Measurements from ENCODE around the gene TMTC4. TPM values are rescaled to one million over a fixed set of nuclear protein-coding genes. Genes with fewer than 3 reads are reported as not detected.
A peak's percentile ranks its signal among the peaks of the same experiment; 100 is the strongest.
"Not testable (repeated sequence)": the region's sequence is repeated elsewhere in the genome, so short reads cannot be mapped to it uniquely, and the experiment has no call there.

The TMTC4 gene
- total RNA-seq, 2 experiments from 2014 or later = 26.0 to 33.0 TPM

- no peak for ATAC-seq
- no peak for DNase-seq
- Mint-ChIP-seq H3K4me3 (no peak overlapping the region), H3K4me1 (no peaks in the 10 kb centered on the region), H3K27ac (no peak overlapping the region), H3K9me3 (ENCODE audit: low read depth) (no peaks in the 10 kb centered on the region), H3K36me3 (peaks cover 29% of the 10 kb centered on the region), H3K27me3 (no peaks in the 10 kb centered on the region)
- CTCF ChIA-PET = no interaction called here
These were observed 38.6 kb downstream of the TMTC4 start for GRCh38 chr13:100636004-100636403.

- H3K27me3 Mint-ChIP-seq = no peaks in the 10 kb centered on the region
- H3K4me3 Mint-ChIP-seq = no peak overlapping the region
- no peak overlapping the region for H3K27ac Mint-ChIP-seq
- ATAC-seq (no peak), DNase-seq (no peak)
- peaks cover under 1% of the 10 kb centered on the region for H3K4me1 Mint-ChIP-seq
- peaks cover 33% of the 10 kb centered on the region for H3K36me3 Mint-ChIP-seq
- CTCF ChIA-PET = no interaction called here
- no peaks in the 10 kb centered on the region for H3K9me3 Mint-ChIP-seq (ENCODE audit: low read depth)
These were observed 39.9 kb downstream of the TMTC4 start for GRCh38 chr13:100634696-100635095.

- H3K4me3 Mint-ChIP-seq = no peak overlapping the region
- no peaks in the 10 kb centered on the region for H3K9me3 Mint-ChIP-seq (ENCODE audit: low read depth)
- CTCF ChIA-PET = no interaction called here
- ATAC-seq (no peak), DNase-seq (no peak)
- H3K27ac Mint-ChIP-seq = no peak overlapping the region
- H3K27me3 Mint-ChIP-seq = no peaks in the 10 kb centered on the region
- peaks cover 46% of the 10 kb centered on the region for H3K36me3 Mint-ChIP-seq
- peaks cover 2% of the 10 kb centered on the region for H3K4me1 Mint-ChIP-seq
These were observed 41.1 kb downstream of the TMTC4 start for GRCh38 chr13:100633461-100633860.

GRCh38 chr13:100630555-100630954 is 44.0 kb downstream of the TMTC4 start:
- peaks cover 2% of the 10 kb centered on the region for H3K4me1 Mint-ChIP-seq
- H3K36me3 Mint-ChIP-seq = peaks cover 62% of the 10 kb centered on the region
- no peaks in the 10 kb centered on the region for H3K27me3 Mint-ChIP-seq
- CTCF ChIA-PET = no interaction called here
- no peak for DNase-seq
- H3K27ac Mint-ChIP-seq = no peak overlapping the region
- ATAC-seq = no peak
- no peaks in the 10 kb centered on the region for H3K9me3 Mint-ChIP-seq (ENCODE audit: low read depth)
- H3K4me3 Mint-ChIP-seq = no peak overlapping the region

- peaks cover 3% of the 10 kb centered on the region for H3K4me1 Mint-ChIP-seq
- ATAC-seq (no peak), DNase-seq (no peak)
- CTCF ChIA-PET = no interaction called here
- H3K9me3 Mint-ChIP-seq (ENCODE audit: low read depth) = no peaks in the 10 kb centered on the region
- no peak overlapping the region for H3K4me3 Mint-ChIP-seq
- no peaks in the 10 kb centered on the region for H3K27me3 Mint-ChIP-seq
- H3K36me3 Mint-ChIP-seq = peaks cover 69% of the 10 kb centered on the region
- H3K27ac Mint-ChIP-seq = no peak overlapping the region
These were observed 47.5 kb downstream of the TMTC4 start for GRCh38 chr13:100627120-100627519.

- Mint-ChIP-seq H3K27ac (no peak overlapping the region), H3K27me3 (no peaks in the 10 kb centered on the region), H3K36me3 (peaks cover 76% of the 10 kb centered on the region), H3K9me3 (ENCODE audit: low read depth) (no peaks in the 10 kb centered on the region), H3K4me3 (no peak overlapping the region), H3K4me1 (peaks cover 3% of the 10 kb centered on the region)
- DNase-seq (no peak), ATAC-seq (no peak)
- CTCF ChIA-PET = interaction anchor here (1.4 to 1.8 kb wide), 2 partner anchors 15 to 53 kb away, joined by 5 read pairs; no protein-coding TSS in a partner anchor
These were observed 49.1 kb downstream of the TMTC4 start for GRCh38 chr13:100625447-100625846.

GRCh38 chr13:100620792-100621191 is 53.8 kb downstream of the TMTC4 start:
- no peak for DNase-seq
- no peaks in the 10 kb centered on the region for H3K27me3 Mint-ChIP-seq
- H3K27ac Mint-ChIP-seq = no peak overlapping the region
- H3K36me3 Mint-ChIP-seq = peaks cover 51% of the 10 kb centered on the region
- no peak overlapping the region for H3K4me3 Mint-ChIP-seq
- H3K9me3 Mint-ChIP-seq (ENCODE audit: low read depth) = no peaks in the 10 kb centered on the region
- CTCF ChIA-PET = no interaction called here
- H3K4me1 Mint-ChIP-seq = peaks cover 8% of the 10 kb centered on the region
- ATAC-seq = no peak

GRCh38 chr13:100619940-100620339 is 54.7 kb downstream of the TMTC4 start:
- H3K4me3 Mint-ChIP-seq = no peak overlapping the region
- DNase-seq (no peak), ATAC-seq (no peak)
- CTCF ChIA-PET = no interaction called here
- H3K9me3 Mint-ChIP-seq (ENCODE audit: low read depth) = no peaks in the 10 kb centered on the region
- H3K36me3 Mint-ChIP-seq = peaks cover 46% of the 10 kb centered on the region
- no peaks in the 10 kb centered on the region for H3K27me3 Mint-ChIP-seq
- H3K4me1 Mint-ChIP-seq = peaks cover 8% of the 10 kb centered on the region
- no peak overlapping the region for H3K27ac Mint-ChIP-seq

- H3K27ac Mint-ChIP-seq; H3K27me3 Mint-ChIP-seq; CTCF ChIA-PET; H3K4me3 Mint-ChIP-seq; ATAC-seq; H3K9me3 Mint-ChIP-seq (ENCODE audit: low read depth); H3K4me1 Mint-ChIP-seq; DNase-seq: not testable (repeated sequence)
- peaks cover 39% of the 10 kb centered on the region for H3K36me3 Mint-ChIP-seq
These were observed 55.7 kb downstream of the TMTC4 start for GRCh38 chr13:100618897-100619296.

GRCh38 chr13:100613031-100613430 is 61.6 kb downstream of the TMTC4 start:
- Mint-ChIP-seq H3K9me3 (ENCODE audit: low read depth) (no peaks in the 10 kb centered on the region), H3K27ac (no peak overlapping the region), H3K27me3 (no peaks in the 10 kb centered on the region)

GRCh38 chr13:100611678-100612492 is 62.7 kb downstream of the TMTC4 start:
- H3K36me3 Mint-ChIP-seq = peaks cover 36% of the 10 kb centered on the region

More at GRCh38 chr13:100613031-100613430, 61.6 kb downstream of the TMTC4 start:
- no peak for ATAC-seq
- peaks cover 40% of the 10 kb centered on the region for H3K4me1 Mint-ChIP-seq
- CTCF ChIA-PET = no interaction called here
- no peak for DNase-seq
- peaks cover 31% of the 10 kb centered on the region for H3K36me3 Mint-ChIP-seq
- no peak overlapping the region for H3K4me3 Mint-ChIP-seq

GRCh38 chr13:100610391-100611347 is 63.9 kb downstream of the TMTC4 start:
- Mint-ChIP-seq H3K9me3 (ENCODE audit: low read depth) (no peaks in the 10 kb centered on the region), H3K27ac (peak overlapping the region; percentile 18), H3K36me3 (peaks cover 40% of the 10 kb centered on the region), H3K4me1 (peaks cover 44% of the 10 kb centered on the region), H3K27me3 (no peaks in the 10 kb centered on the region), H3K4me3 (no peak overlapping the region)
- ATAC-seq (no peak), DNase-seq (no peak)
- CTCF ChIA-PET = interaction anchor here (1.0 to 1.3 kb wide), 3 partner anchors 11 to 22 kb away, joined by 3 to 5 read pairs (median 3); partner anchors contain the start of gene GGACT

More at GRCh38 chr13:100611678-100612492, 62.7 kb downstream of the TMTC4 start:
- Mint-ChIP-seq H3K9me3 (ENCODE audit: low read depth) (no peaks in the 10 kb centered on the region), H3K27ac (no peak overlapping the region), H3K27me3 (no peaks in the 10 kb centered on the region), H3K4me3 (no peak overlapping the region), H3K4me1 (peaks cover 44% of the 10 kb centered on the region)
- ATAC-seq = no peak
- no peak for DNase-seq
- CTCF ChIA-PET = interaction anchor here (1.0 kb wide), 1 partner anchor 63 kb away, joined by 3 read pairs; the partner anchor contains the start of gene TMTC4

- Mint-ChIP-seq H3K27ac (peak overlapping the region; percentile 90), H3K36me3 (peaks cover 48% of the 10 kb centered on the region)
- peak; percentile 73 for DNase-seq
These were observed 65.7 kb downstream of the TMTC4 start for GRCh38 chr13:100608906-100609305.

More at GRCh38 chr13:100608906-100609305, 65.7 kb downstream of the TMTC4 start:
- H3K4me3 Mint-ChIP-seq = no peak overlapping the region
- peak; percentile 99 for ATAC-seq
- no peaks in the 10 kb centered on the region for H3K27me3 Mint-ChIP-seq
- no peaks in the 10 kb centered on the region for H3K9me3 Mint-ChIP-seq (ENCODE audit: low read depth)
- peaks cover 44% of the 10 kb centered on the region for H3K4me1 Mint-ChIP-seq
- CTCF ChIA-PET = interaction anchor here (0.6 to 1.6 kb wide), 2 partner anchors 20 to 1512 kb away, joined by 3 to 9 read pairs; partner anchors contain the start of gene GGACT
